ENCODE data around the gene JPH2. TPM values are rescaled to one million over a fixed set of nuclear protein-coding genes. Genes with fewer than 3 reads are reported as not detected.
A peak's percentile ranks its signal among the peaks of the same experiment; 100 is the strongest.

Gene JPH2
- total RNA-seq, 2 experiments from 2014 or later = 0.07 TPM

DNA sequence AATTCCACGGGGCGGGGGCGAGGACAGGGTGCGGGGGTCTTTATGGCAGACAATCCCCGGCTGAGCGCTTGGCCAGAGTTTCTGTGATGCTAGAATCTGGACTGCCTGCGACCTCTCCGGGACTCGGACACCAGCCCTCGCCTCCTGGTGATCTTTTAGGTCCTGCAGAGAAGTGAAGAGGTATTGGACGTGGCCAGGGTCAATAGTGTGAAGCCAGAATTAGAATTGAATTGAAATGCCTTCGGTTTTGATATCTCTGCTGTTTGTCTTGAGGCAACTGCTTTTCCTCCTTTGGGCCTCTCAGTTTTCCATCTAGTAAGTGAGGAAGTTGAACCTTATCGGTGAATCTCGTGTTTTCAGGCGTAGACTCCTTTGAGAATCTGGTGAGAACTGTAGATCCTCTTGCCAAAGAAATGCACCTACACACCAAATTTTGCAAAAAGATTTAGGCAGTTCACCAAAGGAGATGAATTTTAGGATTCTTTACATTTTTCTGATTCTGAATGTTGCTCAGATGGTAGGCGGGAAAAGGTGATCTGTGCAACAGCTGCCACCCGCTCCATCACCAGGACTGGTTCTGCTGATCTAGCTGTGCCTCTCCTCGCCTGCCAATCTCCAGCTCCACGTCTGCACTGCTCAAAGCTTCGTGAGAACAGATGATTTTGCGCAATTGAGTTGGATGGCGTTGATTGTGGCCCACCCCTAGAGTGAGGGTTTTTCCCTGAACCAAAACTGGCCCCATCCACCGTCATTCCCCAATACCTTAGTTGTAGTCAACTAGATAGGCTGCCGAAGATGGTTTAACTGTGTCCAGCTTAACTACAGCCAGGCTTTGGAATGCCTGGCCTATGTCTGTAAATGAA is 24.4 kb upstream of the JPH2 start:
- CTCF ChIA-PET = interaction anchor here (0.7 to 10.4 kb wide), 5 partner anchors 21 to 440 kb away, joined by 3 to 346 read pairs (median 4); partner anchors contain the start of genes ADA and FITM2
- Mint-ChIP-seq H3K36me3 (ENCODE audit: low read depth) (peaks cover 13% of the 10 kb centered on the region), H3K9me3 (ENCODE audit: low read depth) (no peaks in the 10 kb centered on the region), H3K4me1 (peaks cover 48% of the 10 kb centered on the region), H3K4me3 (peak overlapping the region; percentile 94), H3K27me3 (no peaks in the 10 kb centered on the region), H3K27ac (peak overlapping the region; percentile 92)
- POLR2A ChIA-PET = interaction anchor here (0.7 to 1.0 kb wide), 2 partner anchors 99 to 544 kb away, joined by 3 read pairs; partner anchors contain the start of gene FITM2
- ATAC-seq = no peak
- intact Hi-C loops (cut with DNase I, micrococcal nuclease) = loop anchor here (1.0 to 10.0 kb wide), 10 partner anchors 100 to 1761 kb away; partner anchors contain the start of genes ADA (in 1 of the 2), FITM2 (in 1 of the 2), IFT52 (in 1 of the 2) and MYBL2 (in 1 of the 2)
- DNase-seq = peak; percentile 48

GRCh38 chr20:44210406-44211176 is 23.6 kb upstream of the JPH2 start, which contains the start of gene OSER1:
OSER1 (minus strand) TSS chr20:44210771; CDS start chr20:44206957, 3,814 bp downstream.
- H3K27ac Mint-ChIP-seq = peak within 1 kb of the TSS; percentile 92
- intact Hi-C loops (cut with DNase I, micrococcal nuclease) = loop anchor here (1.0 to 10.0 kb wide), 15 partner anchors 101 to 1762 kb away; partner anchors contain the start of genes IFT52 (in 2 of the 2), YWHAB (in 2 of the 2), ADA (in 1 of the 2) and FITM2 (in 1 of the 2)
- ATAC-seq = peak; percentile 82
- H3K27me3 Mint-ChIP-seq = no peaks in the 10 kb centered on the region
- H3K4me1 Mint-ChIP-seq = peaks cover 48% of the 10 kb centered on the region
- peaks cover 17% of the 10 kb centered on the region for H3K36me3 Mint-ChIP-seq (ENCODE audit: low read depth)
- no peaks in the 10 kb centered on the region for H3K9me3 Mint-ChIP-seq (ENCODE audit: low read depth)
- ChIA-PET POLR2A (interaction anchor here (1.0 kb wide), 1 partner anchor 543 kb away, joined by 3 read pairs; no protein-coding TSS in a partner anchor), CTCF (interaction anchor here (0.7 to 1.0 kb wide), 4 partner anchors 8 to 441 kb away, joined by 3 to 4 read pairs (median 3); partner anchors contain the start of genes ADA and FITM2)
- H3K4me3 Mint-ChIP-seq = peak within 1 kb of the TSS; percentile 94
- DNase-seq = peak; percentile 98

GRCh38 chr20:44209686-44210405 is 22.9 kb upstream of the JPH2 start:
- DNase-seq = peak; percentile 41
- ChIA-PET CTCF (interaction anchor here (0.7 to 1.0 kb wide), 4 partner anchors 9 to 442 kb away, joined by 3 to 4 read pairs (median 3); partner anchors contain the start of genes ADA and FITM2), POLR2A (interaction anchor here (1.0 to 1.1 kb wide), 2 partner anchors 9 to 542 kb away, joined by 3 to 5 read pairs; no protein-coding TSS in a partner anchor)
- no peaks in the 10 kb centered on the region for H3K27me3 Mint-ChIP-seq
- intact Hi-C loops (cut with DNase I, micrococcal nuclease) = loop anchor here (1.0 to 10.0 kb wide), 13 partner anchors 255 to 1763 kb away; partner anchors contain the start of genes IFT52 (in 2 of the 2), YWHAB (in 2 of the 2), ADA (in 1 of the 2) and SERINC3 (in 1 of the 2)
- H3K4me1 Mint-ChIP-seq = peaks cover 42% of the 10 kb centered on the region
- ATAC-seq = no peak
- no peaks in the 10 kb centered on the region for H3K9me3 Mint-ChIP-seq (ENCODE audit: low read depth)
- H3K36me3 Mint-ChIP-seq (ENCODE audit: low read depth) = peaks cover 16% of the 10 kb centered on the region
- H3K4me3 Mint-ChIP-seq = peak overlapping the region; percentile 94
- H3K27ac Mint-ChIP-seq = peak overlapping the region; percentile 89

DNA sequence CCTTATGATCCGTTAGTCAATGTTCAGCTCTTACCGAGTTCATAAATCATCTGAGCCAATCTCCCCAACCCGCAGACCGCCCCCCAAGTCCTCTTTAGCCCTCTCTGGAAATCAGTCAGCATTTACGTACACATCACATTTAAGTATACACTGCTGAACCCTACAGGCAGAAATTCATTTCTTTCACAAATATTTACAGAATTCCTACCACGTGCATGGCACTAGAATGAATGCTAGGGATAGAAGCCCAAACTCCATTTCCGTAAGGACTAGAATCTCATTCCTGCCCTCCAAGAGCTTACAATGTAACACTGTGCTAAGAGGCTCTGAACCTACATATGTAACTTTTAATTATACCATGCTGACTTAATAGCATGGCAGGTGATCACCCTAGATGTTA is 21.8 kb upstream of the JPH2 start:
- intact Hi-C loops (cut with DNase I, micrococcal nuclease) = loop anchor here in 1 of 2 experiments (10.0 kb wide), 1 partner anchor 254 kb away; no protein-coding TSS in a partner anchor
- ChIA-PET CTCF (interaction anchor here (0.7 to 2.2 kb wide), 5 partner anchors 9 to 175 kb away, joined by 3 to 9 read pairs (median 3); no protein-coding TSS in a partner anchor), POLR2A (no interaction called here)
- no peaks in the 10 kb centered on the region for H3K9me3 Mint-ChIP-seq (ENCODE audit: low read depth)
- H3K27ac Mint-ChIP-seq = peak overlapping the region; percentile 89
- no peak for DNase-seq
- no peak for ATAC-seq
- H3K36me3 Mint-ChIP-seq (ENCODE audit: low read depth) = peaks cover 18% of the 10 kb centered on the region
- H3K4me1 Mint-ChIP-seq = peaks cover 45% of the 10 kb centered on the region
- H3K4me3 Mint-ChIP-seq = peak overlapping the region; percentile 94
- no peaks in the 10 kb centered on the region for H3K27me3 Mint-ChIP-seq

DNA sequence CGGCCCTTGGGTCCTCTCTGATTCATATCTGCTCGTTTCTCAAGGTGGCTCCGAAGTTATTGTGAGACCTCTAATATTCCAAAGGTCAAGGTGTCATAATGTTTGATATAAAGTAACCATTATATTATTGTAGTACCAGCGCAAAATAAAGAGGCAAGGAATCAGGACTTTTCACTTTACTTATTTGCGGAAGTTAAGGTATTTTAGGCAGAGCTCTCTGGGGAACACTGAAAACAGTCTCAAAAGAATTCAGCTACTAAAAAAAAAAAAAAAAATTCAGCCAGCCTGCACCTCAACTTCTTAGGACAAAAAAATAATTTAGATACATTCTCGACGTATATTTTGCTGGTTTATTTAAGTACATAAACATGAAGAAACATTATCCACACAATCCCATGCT is 21.2 kb upstream of the JPH2 start:
- POLR2A ChIA-PET = no interaction called here
- Mint-ChIP-seq H3K9me3 (ENCODE audit: low read depth) (no peaks in the 10 kb centered on the region), H3K27me3 (no peaks in the 10 kb centered on the region), H3K4me3 (peak overlapping the region; percentile 94), H3K36me3 (ENCODE audit: low read depth) (peaks cover 21% of the 10 kb centered on the region), H3K27ac (peak overlapping the region; percentile 37), H3K4me1 (peaks cover 50% of the 10 kb centered on the region)
- no peak for ATAC-seq
- intact Hi-C loops (cut with DNase I, micrococcal nuclease) = loop anchor here in 1 of 2 experiments (10.0 kb wide), 1 partner anchor 253 kb away; no protein-coding TSS in a partner anchor
- DNase-seq = no peak
- CTCF ChIA-PET = interaction anchor here (0.7 to 2.2 kb wide), 5 partner anchors 9 to 176 kb away, joined by 3 to 9 read pairs (median 3); no protein-coding TSS in a partner anchor

DNA sequence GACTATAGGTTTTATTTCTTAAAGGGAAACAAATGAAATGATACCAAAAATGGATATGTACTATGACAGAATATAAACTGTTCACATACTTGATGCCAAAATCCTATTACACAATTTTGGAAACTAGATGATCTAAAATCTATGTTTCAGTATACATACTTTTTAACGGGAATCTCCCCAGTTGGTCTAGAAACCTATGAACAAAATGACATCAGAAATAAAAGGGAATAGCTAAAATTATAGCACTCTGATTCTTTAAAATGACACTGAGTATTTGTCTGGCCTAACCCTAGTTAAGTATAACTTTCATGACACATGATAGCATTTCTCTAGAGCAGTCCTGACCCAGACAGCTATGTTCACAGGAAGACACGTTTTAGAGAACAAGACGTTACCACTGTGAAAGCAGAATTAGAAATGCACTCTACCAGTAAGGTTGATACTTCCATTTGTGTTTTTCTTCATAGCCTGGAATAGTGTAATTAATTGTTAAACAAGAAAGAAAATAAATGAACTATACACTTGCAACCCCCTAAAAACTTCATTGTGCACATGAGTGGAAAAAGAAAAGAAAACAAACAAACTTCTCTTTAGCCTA is 20.2 kb upstream of the JPH2 start:
- Mint-ChIP-seq H3K4me3 (peak overlapping the region; percentile 28), H3K4me1 (peaks cover 47% of the 10 kb centered on the region), H3K36me3 (ENCODE audit: low read depth) (peaks cover 25% of the 10 kb centered on the region), H3K27ac (peak overlapping the region; percentile 47), H3K9me3 (ENCODE audit: low read depth) (no peaks in the 10 kb centered on the region), H3K27me3 (no peaks in the 10 kb centered on the region)
- ChIA-PET POLR2A (no interaction called here), CTCF (interaction anchor here (1.3 to 2.2 kb wide), 2 partner anchors 10 to 17 kb away, joined by 4 to 9 read pairs; no protein-coding TSS in a partner anchor)
- ATAC-seq (no peak), DNase-seq (no peak)
- intact Hi-C loops (cut with DNase I, micrococcal nuclease) = loop anchor here in 1 of 2 experiments (10.0 kb wide), 1 partner anchor 252 kb away; no protein-coding TSS in a partner anchor

GRCh38 chr20:44206132-44206531 is 19.1 kb upstream of the JPH2 start:
- Mint-ChIP-seq H3K9me3 (ENCODE audit: low read depth) (no peaks in the 10 kb centered on the region), H3K36me3 (ENCODE audit: low read depth) (peaks cover 32% of the 10 kb centered on the region), H3K4me1 (peaks cover 41% of the 10 kb centered on the region), H3K4me3 (no peak overlapping the region), H3K27me3 (no peaks in the 10 kb centered on the region), H3K27ac (no peak overlapping the region)
- POLR2A ChIA-PET = interaction anchor here (0.5 kb wide), 1 partner anchor 537 kb away, joined by 3 read pairs; no protein-coding TSS in a partner anchor
- CTCF ChIA-PET = interaction anchor here (0.6 kb wide), 1 partner anchor 221 kb away, joined by 3 read pairs; no protein-coding TSS in a partner anchor
- DNase-seq (no peak), ATAC-seq (no peak)
- intact Hi-C loops (cut with DNase I, micrococcal nuclease) = loop anchor here in 1 of 2 experiments (10.0 kb wide), 1 partner anchor 251 kb away; no protein-coding TSS in a partner anchor

- no peak for DNase-seq
- no peak overlapping the region for H3K4me3 Mint-ChIP-seq
- no peaks in the 10 kb centered on the region for H3K27me3 Mint-ChIP-seq
- ChIA-PET POLR2A (no interaction called here), CTCF (no interaction called here)
- H3K4me1 Mint-ChIP-seq = peaks cover 44% of the 10 kb centered on the region
- H3K27ac Mint-ChIP-seq = no peak overlapping the region
- intact Hi-C loops (cut with DNase I, micrococcal nuclease) = loop anchor here in 1 of 2 experiments (10.0 kb wide), 1 partner anchor 250 kb away; no protein-coding TSS in a partner anchor
- no peak for ATAC-seq
- peaks cover 40% of the 10 kb centered on the region for H3K36me3 Mint-ChIP-seq (ENCODE audit: low read depth)
- no peaks in the 10 kb centered on the region for H3K9me3 Mint-ChIP-seq (ENCODE audit: low read depth)
These were observed 17.8 kb upstream of the JPH2 start for GRCh38 chr20:44204832-44205215.

GRCh38 chr20:44204156-44204831 is 17.3 kb upstream of the JPH2 start:
- Mint-ChIP-seq H3K27ac (peak overlapping the region; percentile 55), H3K36me3 (ENCODE audit: low read depth) (peaks cover 45% of the 10 kb centered on the region), H3K4me3 (no peak overlapping the region), H3K9me3 (ENCODE audit: low read depth) (no peaks in the 10 kb centered on the region), H3K27me3 (no peaks in the 10 kb centered on the region), H3K4me1 (peaks cover 50% of the 10 kb centered on the region)
- ChIA-PET CTCF (no interaction called here), POLR2A (no interaction called here)
- intact Hi-C loops (cut with DNase I, micrococcal nuclease) = loop anchor here in 1 of 2 experiments (10.0 kb wide), 1 partner anchor 249 kb away; no protein-coding TSS in a partner anchor
- DNase-seq = no peak
- ATAC-seq = peak; percentile 57
